Measurements from ENCODE around the gene EPN1. TPM values are rescaled to one million over a fixed set of nuclear protein-coding genes. Genes with fewer than 3 reads are reported as not detected.
A peak's percentile ranks its signal among the peaks of the same experiment; 100 is the strongest.

EPN1 gene
- total and polyA plus RNA-seq, 2 of the 13 experiments (the other 11 are each of a cell fraction or from before 2014, with no cell fraction given) = 28.9 to 31.7 TPM

- TF ChIP-seq ZNF546 (CRISPR knock-in tag; conservative IDR thresholded peaks at IDR 0.05) = no peak
- peak; percentile 25; the same call in 1 of the 2 replicates for TF ChIP-seq ZNF691 (CRISPR knock-in tag; IDR thresholded peaks at IDR 0.05; ENCODE audit: borderline replicate concordance, low read depth)
- 0 out of 2 replicates have a peak, but pooled peaks have one; percentile 23 for TF ChIP-seq ARNT2 (CRISPR knock-in tag; IDR thresholded peaks at IDR 0.05; ENCODE audit: low read depth)
- no peak for TF ChIP-seq CCDC6 (CRISPR knock-in tag; IDR thresholded peaks at IDR 0.05)
- TF ChIP-seq ZNF296 (CRISPR knock-in tag; conservative IDR thresholded peaks at IDR 0.05) = 0 out of 2 replicates have a peak, but pooled peaks have one; percentile 34
- peak; percentile 29; the same call in 1 of the 2 replicates for TF ChIP-seq PAXIP1 (CRISPR knock-in tag; conservative IDR thresholded peaks at IDR 0.05)
- no peak for TF ChIP-seq KMT2B (CRISPR knock-in tag; IDR thresholded peaks at IDR 0.05)
- TF ChIP-seq ZBTB25 (CRISPR knock-in tag; IDR thresholded peaks at IDR 0.05) = peak; percentile 85; the same call in 1 of the 2 replicates
- no peak for TF ChIP-seq NPAS2 (CRISPR knock-in tag; IDR thresholded peaks at IDR 0.05; ENCODE audit: borderline replicate concordance)
- peak; percentile 95 for TF ChIP-seq ZBTB2 (CRISPR knock-in tag; IDR thresholded peaks at IDR 0.05; ENCODE audit: low read depth)
- TF ChIP-seq PHF21A (CRISPR knock-in tag; IDR thresholded peaks at IDR 0.05) = no peak
- TF ChIP-seq ZFX (CRISPR knock-in tag; IDR thresholded peaks at IDR 0.05; ENCODE audit: low read depth) = peak; percentile 78
- peak; percentile 46; the same call in 1 of the 2 replicates for TF ChIP-seq MEIS2 (CRISPR knock-in tag; IDR thresholded peaks at IDR 0.05)
- TF ChIP-seq ZNF430 (CRISPR knock-in tag; IDR thresholded peaks at IDR 0.05) = no peak; the same call in 1 of the 2 replicates
- TF ChIP-seq ZIK1 (CRISPR knock-in tag; IDR thresholded peaks at IDR 0.05; ENCODE audit: borderline replicate concordance, low read depth) = no peak; the same call in 1 of the 2 replicates
- TF ChIP-seq ZNF772 (CRISPR knock-in tag; IDR thresholded peaks at IDR 0.05) = peak; percentile 50; the same call in 1 of the 2 replicates
- no peak for TF ChIP-seq HIC2 (CRISPR knock-in tag; IDR thresholded peaks at IDR 0.05; ENCODE audit: low read depth)
- peak; percentile 67; the same call in 1 of the 2 replicates for TF ChIP-seq THAP11 (CRISPR knock-in tag; IDR thresholded peaks at IDR 0.05)
- 0 out of 2 replicates have a peak, but pooled peaks have one; percentile 9 for TF ChIP-seq HNF4A (CRISPR knock-in tag; IDR thresholded peaks at IDR 0.05)
- no peak for TF ChIP-seq POGZ (CRISPR knock-in tag; IDR thresholded peaks at IDR 0.05)
These were observed 34.2 kb upstream of the EPN1 start, which contains the start of gene ZNF580 (continued) for GRCh38 chr19:55640577-55641425.
